HG02973 (cell line): ENCODE measurements around the gene OTOS.

Source experiments
- ATAC-seq: cut with Tn5 transposase; IDR thresholded peaks from one replicate; pipeline ENCODE4 v1.9.1; 2021; ENCODE audit warnings: moderate library complexity; ENCODE audit not compliant: unreplicated experiment

Gene OTOS

GRCh38 chr2:240140511-240140910 is at the start of gene OTOS:
TSS of gene OTOS (minus strand) at chr2:240140658. CDS start at chr2:240140326, 332 bp downstream.
- ATAC-seq = no peak

- no peak for ATAC-seq
Observed at GRCh38 chr2:240189686-240190085, 49.2 kb upstream of the OTOS start.

DNA sequence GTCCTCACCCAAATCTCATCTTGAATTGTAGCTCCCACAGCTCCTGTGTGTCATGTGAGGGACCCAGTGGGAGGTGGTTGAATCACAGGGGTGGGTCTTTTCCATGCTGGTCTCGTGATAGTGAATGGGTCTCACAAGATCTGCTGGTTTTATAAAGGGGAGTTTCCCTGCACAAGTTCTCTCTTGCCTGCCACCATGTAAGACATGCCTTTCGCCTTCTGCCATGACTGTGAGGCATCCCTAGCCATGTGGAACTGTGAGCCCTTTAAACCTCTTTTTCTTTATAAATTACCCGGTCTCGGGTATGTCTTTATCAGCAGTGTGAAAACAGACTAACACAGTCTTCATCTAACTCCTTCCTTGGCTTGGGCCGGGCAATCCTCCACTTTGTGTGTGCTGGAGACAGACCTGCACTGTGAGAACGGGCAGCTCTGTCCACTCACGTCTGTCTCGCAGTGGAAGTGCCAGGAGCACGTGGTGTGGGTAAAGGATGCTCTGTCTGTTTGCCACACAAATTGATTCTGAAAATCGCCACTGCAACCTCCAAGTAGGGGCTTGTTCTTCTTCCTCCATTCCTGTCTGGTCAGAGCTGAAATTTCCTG is 47.6 kb upstream of the OTOS start:
- ATAC-seq = no peak

DNA sequence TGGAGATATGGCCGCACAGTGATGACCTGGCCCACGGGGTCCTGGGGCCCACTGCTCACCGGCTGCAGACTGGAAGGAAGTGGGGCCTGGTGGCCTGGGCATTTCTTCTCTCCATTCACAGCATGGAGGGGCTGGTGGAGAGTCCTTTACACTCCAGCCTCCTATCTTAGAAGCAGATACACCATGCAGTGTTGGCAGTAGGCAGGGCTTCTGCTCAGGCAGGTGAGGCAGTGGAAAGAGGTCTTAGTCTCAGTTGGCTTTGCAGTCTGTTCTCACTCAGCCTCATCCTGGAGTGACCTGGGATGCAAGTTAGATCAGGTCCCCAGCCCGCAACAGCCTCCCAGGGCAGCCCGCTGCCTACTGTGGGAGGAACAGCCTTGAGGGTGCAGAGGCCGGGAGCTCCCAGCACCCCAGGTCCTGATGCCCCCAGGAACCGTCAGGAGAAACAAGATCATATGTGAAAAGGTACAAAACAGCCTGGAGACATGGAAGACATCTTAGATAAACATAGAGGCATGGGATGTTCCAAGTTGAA is 45.8 kb upstream of the OTOS start:
- ATAC-seq = no peak

- ATAC-seq = no peak
Observed at GRCh38 chr2:240184656-240185055, 44.2 kb upstream of the OTOS start.

- ATAC-seq = no peak
Observed at GRCh38 chr2:240183875-240184590, 43.6 kb upstream of the OTOS start.

DNA sequence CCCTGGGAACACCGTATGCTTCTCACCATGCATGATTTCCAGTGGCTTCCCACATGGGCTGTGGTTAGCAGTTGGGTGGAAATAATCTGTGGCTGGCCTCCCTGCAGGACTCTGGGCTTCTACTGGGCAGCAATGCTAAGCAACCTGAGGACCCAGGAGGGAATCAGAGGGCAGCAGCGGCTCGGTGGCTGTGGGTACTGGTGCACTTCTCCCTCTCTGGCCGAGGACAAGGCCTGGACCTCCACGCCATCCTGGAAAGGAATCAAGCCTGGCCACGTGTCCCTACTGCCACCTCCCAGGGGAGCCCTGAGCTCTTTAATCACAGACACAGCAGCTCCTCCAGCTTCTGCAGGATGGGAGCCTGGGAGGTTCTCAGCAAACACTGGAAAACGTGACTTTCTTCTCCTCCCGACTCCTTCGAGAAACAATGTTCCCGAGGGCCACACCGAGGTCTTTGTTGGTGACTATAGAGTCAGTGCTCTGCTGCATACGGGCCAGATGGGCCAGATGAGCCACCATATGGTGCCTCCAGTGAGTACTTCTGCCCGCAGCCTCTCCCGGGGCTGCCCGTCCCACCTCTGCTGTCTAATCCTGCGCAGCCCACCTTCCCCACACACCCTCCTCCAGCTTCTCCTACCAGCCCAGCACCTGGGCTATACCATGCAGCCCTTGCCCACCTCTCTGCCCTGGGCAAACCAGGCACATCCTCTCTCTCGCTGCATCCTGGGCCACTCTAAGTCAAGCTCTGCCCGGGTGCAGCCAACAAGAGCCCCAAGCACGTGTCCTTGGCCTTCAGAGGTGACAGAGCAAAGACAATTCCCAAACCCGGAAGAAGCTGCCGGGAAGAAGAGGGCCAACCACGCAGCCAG is 42.8 kb upstream of the OTOS start:
- no peak for ATAC-seq

DNA sequence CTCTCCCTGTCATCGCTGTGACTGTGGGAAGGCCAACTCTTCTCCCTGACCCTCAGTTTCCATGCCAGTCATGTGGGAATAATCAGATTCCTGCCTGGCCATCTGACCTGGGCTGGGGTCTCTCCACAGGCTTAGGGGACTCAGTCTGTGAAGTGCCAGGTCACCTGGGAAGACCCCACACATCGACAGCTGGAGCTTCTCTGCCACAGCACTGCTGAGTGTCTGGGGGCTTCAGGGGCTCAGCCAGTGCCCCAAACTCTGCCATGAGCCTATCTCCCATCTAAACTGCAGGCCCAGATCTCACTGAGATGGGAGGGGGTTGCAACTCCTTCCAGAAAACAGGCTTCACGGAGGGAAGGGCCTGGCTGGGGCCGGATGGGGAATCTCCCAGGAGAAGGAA is 42.0 kb upstream of the OTOS start:
- no peak for ATAC-seq

DNA sequence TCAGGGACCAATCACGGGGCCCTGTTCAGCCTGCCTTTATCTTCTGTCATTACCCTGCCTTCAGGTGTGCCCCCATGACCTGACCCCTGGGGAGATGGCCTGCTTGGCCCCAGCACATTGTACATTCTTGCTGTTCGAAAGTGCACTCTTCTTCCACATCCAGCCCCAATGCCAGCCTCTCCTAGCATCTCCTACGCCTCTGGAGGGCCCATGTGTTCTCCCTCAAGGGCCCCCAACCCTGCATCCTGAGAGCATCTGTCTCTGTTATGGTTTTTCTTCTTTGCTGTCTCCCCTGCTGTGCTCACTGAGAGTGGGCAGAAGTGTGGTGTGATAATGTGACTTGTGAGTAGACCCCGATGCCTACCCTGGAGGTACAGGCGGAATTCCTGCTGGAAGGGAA is 41.5 kb upstream of the OTOS start:
- ATAC-seq = no peak

- no peak for ATAC-seq
Observed at GRCh38 chr2:240179941-240180666, 39.6 kb upstream of the OTOS start.

DNA sequence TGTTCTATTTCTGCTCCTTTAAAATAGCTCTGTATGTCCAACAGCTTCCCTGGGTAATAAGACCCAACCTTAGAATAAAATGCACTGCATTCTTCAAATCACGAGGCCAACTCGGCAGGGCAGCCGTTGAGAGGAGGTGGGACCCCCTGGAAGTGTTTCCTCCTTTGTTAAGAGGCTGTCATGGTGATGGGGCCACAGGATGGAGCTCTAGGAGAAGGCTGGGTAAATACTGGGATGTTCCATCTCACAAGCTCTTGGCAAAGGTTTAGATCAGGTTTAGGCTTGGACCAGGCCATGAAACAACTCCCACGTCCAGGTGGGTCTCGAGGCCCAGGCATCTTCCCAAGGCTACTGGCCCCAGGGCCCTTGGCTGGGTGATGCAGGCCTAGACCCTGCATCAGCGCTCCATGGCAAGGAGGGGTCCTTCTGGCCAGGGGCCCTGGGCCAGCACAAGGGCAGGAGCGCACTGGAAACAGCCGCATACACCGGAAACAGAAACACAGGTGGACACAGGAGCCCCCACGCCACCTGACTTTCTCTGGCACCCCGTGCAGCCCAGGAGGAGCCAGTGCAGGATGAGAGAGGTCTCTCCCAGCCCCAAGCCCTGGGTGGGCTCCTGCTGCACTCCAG is 38.8 kb upstream of the OTOS start:
- no peak for ATAC-seq

DNA sequence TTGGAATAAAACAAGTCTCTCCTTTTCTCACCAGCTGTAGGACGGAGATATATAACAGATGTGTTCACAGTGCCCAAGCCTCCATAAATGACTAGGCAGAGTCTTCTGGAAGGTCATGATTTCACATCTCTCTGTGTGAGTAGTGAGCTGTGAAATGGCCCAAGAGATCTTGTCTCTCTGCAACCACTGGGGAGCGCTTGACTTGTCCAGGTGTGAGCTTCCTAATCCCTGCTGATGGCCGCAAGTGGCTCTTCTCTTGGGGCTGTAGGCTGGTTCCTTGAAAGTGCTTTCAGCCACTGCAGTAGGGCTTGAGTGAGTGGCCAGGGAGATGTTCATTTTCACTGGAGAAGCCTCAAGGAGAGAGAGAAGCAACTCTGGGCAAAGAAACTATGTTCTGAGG is 38.1 kb upstream of the OTOS start:
- no peak for ATAC-seq

- no peak for ATAC-seq
Observed at GRCh38 chr2:240174496-240174895, 34.0 kb upstream of the OTOS start.

DNA sequence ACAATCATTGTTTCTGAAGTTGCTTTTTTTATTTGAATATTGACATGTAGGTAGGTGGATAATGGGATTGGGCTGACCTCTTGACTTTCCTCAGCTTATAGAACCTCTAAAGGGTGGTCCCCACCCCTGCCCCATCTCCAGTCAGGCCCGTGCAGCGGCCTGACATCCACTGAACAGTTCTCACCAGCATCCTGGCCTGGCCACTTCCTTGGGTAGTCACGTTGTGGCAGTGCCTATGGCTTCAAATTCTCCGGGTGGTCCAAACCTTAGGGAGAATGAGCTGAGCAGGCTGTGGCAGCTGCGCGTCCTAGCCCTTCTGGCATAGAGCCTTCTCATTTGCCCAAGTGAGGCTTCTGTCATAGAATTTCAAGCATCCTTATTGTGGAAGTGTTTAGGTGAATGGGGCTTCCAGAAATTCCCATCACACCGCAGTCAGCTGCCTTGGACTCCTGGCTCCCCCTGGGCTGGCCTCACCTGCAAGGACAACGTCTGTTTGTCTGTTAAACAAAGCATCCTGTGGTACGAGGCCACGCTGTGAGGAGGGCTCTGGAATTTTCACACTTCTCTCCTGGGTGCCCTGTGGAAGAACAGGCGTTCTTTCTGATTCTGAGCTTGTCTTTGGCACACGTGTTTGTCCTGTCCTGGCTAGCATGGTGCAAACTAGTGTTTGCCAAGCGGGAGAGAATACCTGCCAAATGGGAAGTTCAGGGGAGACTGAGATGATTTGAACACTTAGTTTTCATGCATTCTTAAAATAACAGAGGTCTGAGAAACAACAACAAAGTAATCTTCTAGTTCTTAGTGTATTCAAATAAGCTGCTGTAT is 31.8 kb upstream of the OTOS start:
- ATAC-seq = no peak

- no peak for ATAC-seq
Observed at GRCh38 chr2:240170883-240171282, 30.4 kb upstream of the OTOS start.

- ATAC-seq = no peak
Observed at GRCh38 chr2:240170354-240170735, 29.9 kb upstream of the OTOS start.

- no peak for ATAC-seq
Observed at GRCh38 chr2:240169486-240170353, 29.3 kb upstream of the OTOS start.

GRCh38 chr2:240168546-240169361 is 28.3 kb upstream of the OTOS start:
- ATAC-seq = no peak
